ENCODE measurements around the gene CENPM.

Gene CENPM

GRCh38 chr22:41891407-41891806 lies 55.5 kb downstream of the CENPM start:
- H3K36me3 ChIP-seq (ENCODE audit: insufficient read depth, low read length) = peaks cover 94% of the 10 kb centered on the region
- no peak for ATAC-seq (ENCODE audit: insufficient read depth, low read depth)
- DNase-seq = no peak

More at GRCh38 chr22:41891407-41891806, 55.5 kb downstream of the CENPM start:
- Histone ChIP-seq H3K27me3 (ENCODE audit: insufficient read depth, low read length, poor library complexity) (no peaks in the 10 kb centered on the region), H3K79me2 (ENCODE audit: insufficient read depth, low read length) (peaks cover 10% of the 10 kb centered on the region), H3K27ac (ENCODE audit: low read length) (no peak overlapping the region), H3K4me3 (ENCODE audit: low read depth in 1 of 2, low read length in 2 of 2) (no peak overlapping the region), H3K9ac (ENCODE audit: low read depth, low read length) (no peak overlapping the region), H4K20me1 (ENCODE audit: insufficient read depth, low read length) (peaks cover 25% of the 10 kb centered on the region; the same call in 1 of the 2 replicates), H3K9me3 (ENCODE audit: insufficient read depth, low read length, severe bottlenecking) (no peaks in the 10 kb centered on the region), H2AFZ (ENCODE audit: low read depth, low read length) (no peak overlapping the region), H3K4me2 (ENCODE audit: insufficient read depth, low read length) (no peak overlapping the region), H3K4me1 (ENCODE audit: insufficient read depth, low read length) (no peaks in the 10 kb centered on the region)
- TF ChIP-seq CTCF (IDR thresholded peaks at IDR 0.05; ENCODE audit: borderline replicate concordance, extremely low read depth, low read length, poor library complexity, severe bottlenecking) (no peak), EZH2 (IDR thresholded peaks at IDR 0.05; ENCODE audit: borderline replicate concordance, low read depth, low read length, severe bottlenecking) (no peak)
